Breast epithelium (tissue), 4 donors: ENCODE results near the gene AAMP. TPM values are rescaled to one million over a fixed set of nuclear protein-coding genes. Genes with fewer than 3 reads are reported as not detected.

ENCODE experiments used
- DNase-seq, 2 donors: peaks; one replicate each; pipeline ENCODE4 v3.0.0-alpha.2; 2019; ENCODE audit warnings: low spot score in 2 of 2
- H3K27ac ChIP-seq, 2 donors: fragments of 200-600 bp; sonication (generic) in 1 of 2; one replicate each; pipeline ENCODE4 v1.5.1; 2016 to 2019; ENCODE audit warnings: mild to moderate bottlenecking in 1 of 2
- H3K27me3 ChIP-seq, 2 donors: fragments of 200-600 bp; sonication (generic) in 1 of 2; one replicate each; pipeline versions ENCODE4 v1.5.1 to v1.6.0; 2017 to 2019; ENCODE audit warnings: control low read depth in 1 of 2, mild to moderate bottlenecking in 1 of 2
- H3K36me3 ChIP-seq: fragments of 200-600 bp; one replicate; pipeline ENCODE4 v1.5.1; 2019
- H3K4me1 ChIP-seq, 2 donors: fragments of 200-600 bp; sonication (generic); one replicate each; pipeline ENCODE4 v1.5.1; 2016 to 2019; ENCODE audit warnings: control low read depth in 1 of 2
- H3K4me3 ChIP-seq, 3 donors: fragments of 200-600 bp; sonication (generic); 1 replicate in 2 of 3; 2 replicates in 1 of 3; pipeline ENCODE4 v1.5.1; 2016 to 2019; ENCODE audit warnings: mild to moderate bottlenecking in 3 of 3, moderate library complexity in 2 of 3
- H3K9me3 ChIP-seq, 2 donors: fragments of 200-600 bp; sonication (generic) in 1 of 2; one replicate each; pipeline ENCODE4 v1.5.1; 2016 to 2019; ENCODE audit warnings: control low read depth in 1 of 2
- CTCF ChIP-seq, 3 donors: fragments of 450-650 bp; IDR thresholded peaks; one replicate each; pipeline ENCODE4 v1.5.1; 2016 to 2017; ENCODE audit warnings: antibody characterized with exemption in 3 of 3, mild to moderate bottlenecking in 3 of 3, moderate library complexity in 3 of 3
- POLR2A ChIP-seq: fragments of 450-650 bp; IDR thresholded peaks from one replicate; pipeline ENCODE4 v1.6.1; 2016; ENCODE audit warnings: antibody characterized with exemption, mild to moderate bottlenecking, moderate library complexity
- POLR2AphosphoS5 ChIP-seq, 3 donors: sonication (generic); formaldehyde crosslinking; IDR thresholded peaks; one replicate each; pipeline ENCODE4 v1.6.1; 2017; ENCODE audit warnings: antibody characterized with exemption in 3 of 3
- intact Hi-C: fragments of 100-400 bp; cut with DNase I; formaldehyde crosslinking; loops from one replicate; pipeline ENCODE4 v1.15.1; 2023; ENCODE audit warnings: low total_unique reads
- total RNA-seq, 3 donors: library from RNA; depleted of rRNA; stranded (reverse); fragments of >200 nt; gene quantifications; one replicate each; pipeline ENCODE4 v1.1.0, GENCODE V29; 2016

The AAMP gene
- total RNA-seq, 3 donors from 2014 or later = 150 to 164 (median 151) TPM

- TF ChIP-seq POLR2AphosphoS5 (IDR thresholded peaks at IDR 0.05) = no peak
- TF ChIP-seq CTCF (IDR thresholded peaks at IDR 0.05) = no peak
- TF ChIP-seq POLR2A = no peak
- no peaks in the 10 kb centered on the region for H3K36me3 ChIP-seq
- H3K4me3 ChIP-seq = no peak overlapping the region
- H3K9me3 ChIP-seq = no peaks in the 10 kb centered on the region
- no peaks in the 10 kb centered on the region for H3K4me1 ChIP-seq
- no peaks in the 10 kb centered on the region for H3K27me3 ChIP-seq
- intact Hi-C loops = no loop called here
- no peak for DNase-seq
- H3K27ac ChIP-seq = no peak overlapping the region
Measured at GRCh38 chr2:218307415-218308090, 37.6 kb upstream of the AAMP start.

GRCh38 chr2:218306184-218306920 lies 36.4 kb upstream of the AAMP start:
- no peaks in the 10 kb centered on the region for H3K27me3 ChIP-seq
- H3K4me1 ChIP-seq = no peaks in the 10 kb centered on the region
- intact Hi-C loops = no loop called here
- no peak overlapping the region for H3K27ac ChIP-seq
- no peak for DNase-seq
- no peak for TF ChIP-seq POLR2A
- TF ChIP-seq CTCF (IDR thresholded peaks at IDR 0.05) = no peak
- no peak for TF ChIP-seq POLR2AphosphoS5 (IDR thresholded peaks at IDR 0.05)
- H3K4me3 ChIP-seq = no peak overlapping the region
- H3K36me3 ChIP-seq = no peaks in the 10 kb centered on the region
- no peaks in the 10 kb centered on the region for H3K9me3 ChIP-seq

- Histone ChIP-seq H3K36me3 (no peaks in the 10 kb centered on the region), H3K27ac (no peak overlapping the region), H3K27me3 (no peaks in the 10 kb centered on the region), H3K4me3 (no peak overlapping the region), H3K9me3 (no peaks in the 10 kb centered on the region), H3K4me1 (no peaks in the 10 kb centered on the region)
- intact Hi-C loops = no loop called here
- no peak for TF ChIP-seq CTCF (IDR thresholded peaks at IDR 0.05)
- no peak for TF ChIP-seq POLR2A
- no peak for TF ChIP-seq POLR2AphosphoS5 (IDR thresholded peaks at IDR 0.05)
- no peak for DNase-seq
Measured at GRCh38 chr2:218305383-218305782, 35.4 kb upstream of the AAMP start.

- DNase-seq = peak; percentile 80 to 85
- no peaks in the 10 kb centered on the region for H3K9me3 ChIP-seq
- H3K4me1 ChIP-seq = no peaks in the 10 kb centered on the region
- no peak for TF ChIP-seq POLR2A
- TF ChIP-seq POLR2AphosphoS5 (IDR thresholded peaks at IDR 0.05) = peak in 2 of 3 donors; percentile 46 to 49
- peak; percentile 95 to 98 (median 96) for TF ChIP-seq CTCF (IDR thresholded peaks at IDR 0.05)
- no peak overlapping the region for H3K4me3 ChIP-seq
- no peak overlapping the region for H3K27ac ChIP-seq
- H3K36me3 ChIP-seq = no peaks in the 10 kb centered on the region
- H3K27me3 ChIP-seq = no peaks in the 10 kb centered on the region
- intact Hi-C loops = no loop called here
Measured at GRCh38 chr2:218301176-218301819, 31.4 kb upstream of the AAMP start.

GRCh38 chr2:218300141-218300540 lies 30.2 kb upstream of the AAMP start:
- Histone ChIP-seq H3K4me3 (no peak overlapping the region), H3K36me3 (no peaks in the 10 kb centered on the region), H3K27ac (no peak overlapping the region), H3K9me3 (no peaks in the 10 kb centered on the region), H3K27me3 (no peaks in the 10 kb centered on the region), H3K4me1 (peaks cover 0 to 2% of the 10 kb centered on the region in 2 donors)
- intact Hi-C loops = no loop called here
- no peak for DNase-seq
- TF ChIP-seq POLR2AphosphoS5 (IDR thresholded peaks at IDR 0.05) (no peak), CTCF (IDR thresholded peaks at IDR 0.05) (no peak), POLR2A (no peak)
